A549 (cell line): ENCODE measurements around the gene CAPN8. TPM values are rescaled to one million over a fixed set of nuclear protein-coding genes. Genes with fewer than 3 reads are reported as not detected.

Experiments
- ATAC-seq, 2 experiments: fragments of 200-7000 bp in 1 of 2; fragments of >200 bp in 1 of 2; cut with Nextera tagmentation in 1 of 2; cut with Tn5 transposase in 1 of 2; 3 replicates each; pipeline versions ENCODE4 v1.8.0 to v1.9.1; 2018 to 2020; ENCODE audit warnings: mild to moderate bottlenecking in 1 of 2, moderate library complexity in 1 of 2
- CTCF ChIA-PET: fragments of 300-600 bp; sonication (Branson Sonifier 250); formaldehyde crosslinking; extraction: SDS; loops from one replicate; lab custom pipeline; 2021; ENCODE audit warnings: antibody characterized with exemption, inconsistent platforms; lab: Yijun Ruan, JAX
- POLR2A ChIA-PET: fragments of 350-600 bp; formaldehyde crosslinking; extraction: SDS; loops from one replicate; lab custom pipeline; 2021; ENCODE audit warnings: antibody characterized with exemption, inconsistent platforms; lab: Yijun Ruan, JAX
- DNase-seq, 2 experiments: peaks; one replicate each; pipeline versions ENCODE4 v3.0.0 to v3.0.0-alpha.2; 2011 to 2016; ENCODE audit warnings: low read depth in 1 of 2, low spot score in 1 of 2
- FAIRE-seq: peaks from 2 replicates; lab custom pipeline; 2011; peaks lifted over from hg19 to GRCh38; lab: Jason Lieb, UNC
- H3K27ac ChIP-seq, 2 experiments: fragments of >200 bp; sonication (Bioruptor Twin); formaldehyde crosslinking; 3 replicates each; pipeline ENCODE4 v1.5.1; 2016 to 2017
- H3K4me1 ChIP-seq: fragments of >200 bp; sonication (Bioruptor Twin); formaldehyde crosslinking; 3 replicates; pipeline ENCODE4 v1.6.1; 2016
- H3K4me2 ChIP-seq: fragments of >200 bp; sonication (Bioruptor Twin); formaldehyde crosslinking; 3 replicates; pipeline ENCODE4 v1.6.1; 2016
- H3K4me3 ChIP-seq: fragments of >200 bp; sonication (Bioruptor Twin); formaldehyde crosslinking; 3 replicates; pipeline ENCODE4 v1.5.1; 2016
- H3K9me3 ChIP-seq: fragments of >200 bp; sonication (Bioruptor Twin); formaldehyde crosslinking; 3 replicates; pipeline ENCODE4 v1.6.1; 2016
- CBX8 ChIP-seq: fragments of 200-600 bp; sonication (generic); IDR thresholded peaks from 2 replicates; pipeline ENCODE4 v1.6.1; 2016
- CTCF ChIP-seq: fragments of >200 bp; sonication (Bioruptor Twin); formaldehyde crosslinking; IDR thresholded peaks from 3 replicates; pipeline ENCODE4 v1.5.1; 2016
- EHMT2 ChIP-seq: fragments of 200-600 bp; sonication (generic); IDR thresholded peaks from 2 replicates; pipeline ENCODE4 v1.6.1; 2016; ENCODE audit warnings: antibody characterized with exemption, low read depth, mild to moderate bottlenecking, moderate library complexity
- EP300 ChIP-seq, 2 experiments: fragments of >200 bp; sonication (Bioruptor Twin); formaldehyde crosslinking; IDR thresholded peaks; 2 replicates in 1 of 2; 3 replicates in 1 of 2; pipeline ENCODE4 v1.6.1; 2016 to 2017
- HES2 ChIP-seq: fragments of >200 bp; sonication (Bioruptor Twin); formaldehyde crosslinking; IDR thresholded peaks from 2 replicates; pipeline ENCODE4 v1.6.1; 2016
- HMGXB4 ChIP-seq: fragments of 250-450 bp; sonication (Bioruptor Pico); IDR thresholded peaks from 2 replicates; pipeline ENCODE4 v1.5.0; 2021; ENCODE audit warnings: mild to moderate bottlenecking, moderate library complexity, borderline replicate concordance
- HOXA7 ChIP-seq: fragments of 250-450 bp; sonication (Bioruptor Pico); IDR thresholded peaks from 2 replicates; pipeline ENCODE4 v1.5.0; 2020; ENCODE audit warnings: mild to moderate bottlenecking, moderate library complexity
- HOXB5 ChIP-seq: fragments of 250-450 bp; sonication (Bioruptor Pico); IDR thresholded peaks from 2 replicates; pipeline ENCODE4 v1.5.0; 2020; ENCODE audit warnings: mild to moderate bottlenecking, moderate library complexity
- JUN ChIP-seq, 2 experiments: fragments of >200 bp; sonication (Bioruptor Twin); formaldehyde crosslinking; IDR thresholded peaks; 2 replicates in 1 of 2; 3 replicates in 1 of 2; pipeline ENCODE4 v1.6.1; 2016 to 2017
- JUNB ChIP-seq: fragments of >200 bp; sonication (Bioruptor Twin); formaldehyde crosslinking; IDR thresholded peaks from 2 replicates; pipeline ENCODE4 v1.6.1; 2016
- MYC ChIP-seq: IDR thresholded peaks from 2 replicates; pipeline ENCODE4 v1.6.1; 2012; ENCODE audit warnings: mild to moderate bottlenecking, inconsistent platforms, low read length, improper control_type of control experiment, borderline replicate concordance
- NPAS2 ChIP-seq: fragments of 250-450 bp; sonication (Bioruptor Pico); IDR thresholded peaks from 2 replicates; pipeline ENCODE4 v1.8.0; 2022; ENCODE audit warnings: mild to moderate bottlenecking, moderate library complexity, borderline replicate concordance
- PHF8 ChIP-seq: fragments of 200-600 bp; sonication (generic); IDR thresholded peaks from 2 replicates; pipeline ENCODE4 v1.6.1; 2016; ENCODE audit warnings: low read depth, mild to moderate bottlenecking, antibody characterized with exemption, moderate library complexity, borderline replicate concordance
- POLR2A ChIP-seq: IDR thresholded peaks from 2 replicates; pipeline ENCODE4 v1.6.1; 2012; ENCODE audit warnings: mild to moderate bottlenecking, low read length
- RAD21 ChIP-seq, 2 experiments: fragments of >200 bp in 1 of 2; sonication (Bioruptor Twin) in 1 of 2; formaldehyde crosslinking in 1 of 2; IDR thresholded peaks in 1 of 2; conservative IDR thresholded peaks in 1 of 2; 2 replicates in 1 of 2; 3 replicates in 1 of 2; pipeline ENCODE4 v1.6.1; 2012 to 2018; ENCODE audit warnings: inconsistent platforms in 1 of 2
- RCOR1 ChIP-seq: fragments of 150-350 bp; IDR thresholded peaks from 2 replicates; pipeline ENCODE4 v1.6.1; 2014; ENCODE audit warnings: antibody characterized with exemption, low read length, low read depth
- REST ChIP-seq: fragments of 200-600 bp; sonication (generic); IDR thresholded peaks from 2 replicates; pipeline ENCODE4 v1.6.1; 2016; ENCODE audit warnings: antibody characterized with exemption, mild to moderate bottlenecking, moderate library complexity
- RFX5 ChIP-seq: fragments of 450-650 bp; IDR thresholded peaks from 2 replicates; pipeline ENCODE4 v1.7.1; 2014; ENCODE audit warnings: antibody characterized with exemption, mild to moderate bottlenecking, moderate library complexity
- SMC3 ChIP-seq: fragments of >200 bp; sonication (Bioruptor Twin); formaldehyde crosslinking; IDR thresholded peaks from 3 replicates; pipeline ENCODE4 v1.6.1; 2018; ENCODE audit warnings: inconsistent platforms
- TFCP2L1 ChIP-seq: fragments of 250-450 bp; sonication (Bioruptor Pico); IDR thresholded peaks from 2 replicates; pipeline ENCODE4 v1.5.0; 2021; ENCODE audit warnings: mild to moderate bottlenecking
- ZFP36 ChIP-seq: fragments of 450-650 bp; IDR thresholded peaks from 2 replicates; pipeline ENCODE4 v1.6.1; 2014; ENCODE audit warnings: borderline replicate concordance; ENCODE audit not compliant: partially characterized antibody
- ZSCAN20 ChIP-seq: fragments of 250-450 bp; sonication (Bioruptor Pico); IDR thresholded peaks from 2 replicates; pipeline ENCODE4 v1.8.0; 2022; ENCODE audit warnings: mild to moderate bottlenecking, moderate library complexity
- WGBS: methylation state at CpG from one replicate; pipeline ENCODE4 v1.1.6; 2017; ENCODE audit errors: missing lambda C conversion rate; 5-methylcytosine and 5-hydroxymethylcytosine counted together
- polyA plus RNA-seq, 4 experiments: library from polyadenylated mRNA; depleted of rRNA in 3 of 4; stranded (reverse); fragments of >200 nt; fragmentation: RNase III in 1 of 4; extraction: RNeasy Plus Mini Kit Qiagen cat#74134 plus additional on column Dnase treatment in 1 of 4; gene quantifications; 2 replicates in 3 of 4; 3 replicates in 1 of 4; pipeline ENCODE4 v1.2.3, GENCODE V29; 2011 to 2017

CAPN8 gene
- polyA plus RNA-seq, 2 of the 4 experiments (the other 2 are of a cell fraction), result 0.39 to 1.5 TPM

GRCh38 chr1:223531742-223532341 lies 133.7 kb downstream of the CAPN8 start:
- ChIA-PET POLR2A (interaction anchor here (0.6 kb wide), 1 partner anchor 91 kb away, joined by 3 read pairs; no protein-coding TSS in a partner anchor), CTCF (interaction anchor here (0.6 to 4.0 kb wide), 24 partner anchors 10 to 1492 kb away, joined by 3 to 29 read pairs (median 3); partner anchors contain the start of gene CAPN8)
- ATAC-seq, result peak; percentile 86 to 96
- no peak overlapping the region for H3K4me3 ChIP-seq
- H3K4me2 ChIP-seq, result no peak overlapping the region
- H3K27ac ChIP-seq, result no peak overlapping the region
- FAIRE-seq, result peak; percentile 43
- 27% methylated on average over 11 of the region's 11 CpGs for WGBS
- DNase-seq, result peak; percentile 61 to 66
- no peak for TF ChIP-seq JUNB
- no peak for TF ChIP-seq HES2
- TF ChIP-seq CTCF, result peak; percentile 72
- TF ChIP-seq SMC3, result peak; percentile 70
- TF ChIP-seq JUN (IDR thresholded peaks at IDR 0.05), result no peak
- TF ChIP-seq TFCP2L1 (CRISPR knock-in tag), result no peak
- no peak for TF ChIP-seq ZSCAN20 (CRISPR knock-in tag)
- peak; percentile 74 to 78 for TF ChIP-seq RAD21 (conservative IDR thresholded peaks at IDR 0.05 in 1 of 2, IDR thresholded peaks at IDR 0.05 in 1 of 2)
- H3K4me1 ChIP-seq, result no peaks in the 10 kb centered on the region
- H3K9me3 ChIP-seq, result peaks cover 6% of the 10 kb centered on the region; the same call in 1 of the 3 replicates

- no peak for FAIRE-seq
- CTCF ChIA-PET, result no interaction called here
- WGBS, result 36% methylated on average over 3 of the region's 3 CpGs
Measured at GRCh38 chr1:223525957-223526356, 139.5 kb downstream of the CAPN8 start.

GRCh38 chr1:223525546-223525945 lies 140.0 kb downstream of the CAPN8 start:
- TF ChIP-seq HOXA7 (CRISPR knock-in tag) (no peak), RFX5 (no peak), REST (no peak)
- TF ChIP-seq, all 56 proteins: peak for 0
- WGBS, result 19% methylated on average over 3 of the region's 3 CpGs
- POLR2A ChIA-PET, result no interaction called here
- Histone ChIP-seq H3K4me3 (no peak overlapping the region), H3K4me1 (no peaks in the 10 kb centered on the region), H3K4me2 (no peak overlapping the region), H3K27ac (no peak overlapping the region), H3K9me3 (peaks cover 6% of the 10 kb centered on the region; the same call in 1 of the 3 replicates)
- DNase-seq, result no peak
- CTCF ChIA-PET, result no interaction called here
- no peak for ATAC-seq
- FAIRE-seq, result no peak

More at GRCh38 chr1:223525957-223526356, 139.5 kb downstream of the CAPN8 start:
- Histone ChIP-seq H3K4me1 (no peaks in the 10 kb centered on the region), H3K4me3 (no peak overlapping the region), H3K27ac (no peak overlapping the region), H3K4me2 (no peak overlapping the region), H3K9me3 (peaks cover 6% of the 10 kb centered on the region; the same call in 1 of the 3 replicates)
- ATAC-seq (no peak), DNase-seq (no peak)
- TF ChIP-seq RCOR1 (no peak), EHMT2 (no peak), ZFP36 (no peak), NPAS2 (CRISPR knock-in tag) (no peak), HMGXB4 (CRISPR knock-in tag) (no peak), MYC (no peak), RAD21 (conservative IDR thresholded peaks at IDR 0.05 in 1 of 2, IDR thresholded peaks at IDR 0.05 in 1 of 2) (no peak), HOXB5 (CRISPR knock-in tag) (no peak), CBX8 (no peak), PHF8 (no peak), EP300 (IDR thresholded peaks at IDR 0.05) (no peak), SMC3 (no peak), POLR2A (no peak)
- POLR2A ChIA-PET, result no interaction called here
